ENCODE measurements around the gene LRMDA.

The LRMDA gene

GRCh38 chr10:75956624-75957023 lies 525.2 kb downstream of the LRMDA start:
- DNase-seq (ENCODE audit: low read depth), result no peak

GRCh38 chr10:75957314-75958120 lies 526.1 kb downstream of the LRMDA start:
- DNase-seq (ENCODE audit: low read depth), result no peak

GRCh38 chr10:75959209-75959608 lies 527.8 kb downstream of the LRMDA start:
- no peak for DNase-seq (ENCODE audit: low read depth)

- no peak for DNase-seq (ENCODE audit: low read depth)
These were observed 528.5 kb downstream of the LRMDA start for GRCh38 chr10:75959912-75960311.

GRCh38 chr10:75962395-75963061 lies 531.1 kb downstream of the LRMDA start:
- DNase-seq (ENCODE audit: low read depth), result no peak

GRCh38 chr10:75967491-75967890 lies 536.1 kb downstream of the LRMDA start:
- no peak for DNase-seq (ENCODE audit: low read depth)

- DNase-seq (ENCODE audit: low read depth), result no peak
These were observed 537.6 kb downstream of the LRMDA start for GRCh38 chr10:75969031-75969430.

- no peak for DNase-seq (ENCODE audit: low read depth)
These were observed 540.2 kb downstream of the LRMDA start for GRCh38 chr10:75971402-75972211.

GRCh38 chr10:75972491-75973276 lies 541.3 kb downstream of the LRMDA start:
- DNase-seq (ENCODE audit: low read depth), result no peak

- no peak for DNase-seq (ENCODE audit: low read depth)
These were observed 542.7 kb downstream of the LRMDA start for GRCh38 chr10:75974080-75974479.

- no peak for DNase-seq (ENCODE audit: low read depth)
These were observed 545.3 kb downstream of the LRMDA start for GRCh38 chr10:75976681-75977080.

GRCh38 chr10:75977139-75977538 lies 545.7 kb downstream of the LRMDA start:
- DNase-seq (ENCODE audit: low read depth), result no peak

- no peak for DNase-seq (ENCODE audit: low read depth)
These were observed 546.8 kb downstream of the LRMDA start for GRCh38 chr10:75978213-75978612.

GRCh38 chr10:75980419-75981002 lies 549.1 kb downstream of the LRMDA start:
- no peak for DNase-seq (ENCODE audit: low read depth)

- no peak for DNase-seq (ENCODE audit: low read depth)
These were observed 551.4 kb downstream of the LRMDA start for GRCh38 chr10:75982611-75983369.

GRCh38 chr10:75984067-75984466 lies 552.6 kb downstream of the LRMDA start:
- no peak for DNase-seq (ENCODE audit: low read depth)

GRCh38 chr10:75987616-75988015 lies 556.2 kb downstream of the LRMDA start:
- DNase-seq (ENCODE audit: low read depth), result no peak

GRCh38 chr10:75994357-75995040 lies 563.1 kb downstream of the LRMDA start:
- no peak for DNase-seq (ENCODE audit: low read depth)

GRCh38 chr10:75995041-75995430 lies 563.6 kb downstream of the LRMDA start:
- no peak for DNase-seq (ENCODE audit: low read depth)

- no peak for DNase-seq (ENCODE audit: low read depth)
These were observed 564.3 kb downstream of the LRMDA start for GRCh38 chr10:75995720-75996119.

All from stimulated activated CD8-positive, alpha-beta memory T cell treated with anti-CD3 and anti-CD28 coated beads, Interleukin-15, amount 100 ng/mL, for 1 hour (primary cell).